T-helper 1 cell treated with Interleukin-12 subunit alpha and Interleukin-12 subunit beta and Interleukin-4 antibody, amounts not matched to agents 30 μg/mL and 1 μg/mL, for 36 hours (primary cell): ENCODE measurements around the gene SMARCD3.
A peak's percentile ranks its signal among the peaks of the same experiment; 100 is the strongest.

ENCODE experiments used
- H3K27ac Mint-ChIP-seq: one replicate; pipeline ENCODE4 v1.8.0; 2021; ENCODE audit warnings: mild to moderate bottlenecking, mixed read lengths
- H3K27me3 Mint-ChIP-seq: one replicate; pipeline ENCODE4 v1.8.0; 2021; ENCODE audit warnings: low read depth, mixed read lengths
- H3K36me3 Mint-ChIP-seq: one replicate; pipeline ENCODE4 v1.8.0; 2021; ENCODE audit warnings: low read depth, mixed read lengths
- H3K4me1 Mint-ChIP-seq: one replicate; pipeline ENCODE4 v1.8.0; 2021; ENCODE audit warnings: low read depth, mixed read lengths
- H3K4me3 Mint-ChIP-seq: one replicate; pipeline ENCODE4 v1.8.0; 2021; ENCODE audit warnings: mild to moderate bottlenecking, moderate library complexity, mixed read lengths
- H3K9me3 Mint-ChIP-seq: one replicate; pipeline ENCODE4 v1.8.0; 2021; ENCODE audit warnings: mixed read lengths

Gene SMARCD3

DNA sequence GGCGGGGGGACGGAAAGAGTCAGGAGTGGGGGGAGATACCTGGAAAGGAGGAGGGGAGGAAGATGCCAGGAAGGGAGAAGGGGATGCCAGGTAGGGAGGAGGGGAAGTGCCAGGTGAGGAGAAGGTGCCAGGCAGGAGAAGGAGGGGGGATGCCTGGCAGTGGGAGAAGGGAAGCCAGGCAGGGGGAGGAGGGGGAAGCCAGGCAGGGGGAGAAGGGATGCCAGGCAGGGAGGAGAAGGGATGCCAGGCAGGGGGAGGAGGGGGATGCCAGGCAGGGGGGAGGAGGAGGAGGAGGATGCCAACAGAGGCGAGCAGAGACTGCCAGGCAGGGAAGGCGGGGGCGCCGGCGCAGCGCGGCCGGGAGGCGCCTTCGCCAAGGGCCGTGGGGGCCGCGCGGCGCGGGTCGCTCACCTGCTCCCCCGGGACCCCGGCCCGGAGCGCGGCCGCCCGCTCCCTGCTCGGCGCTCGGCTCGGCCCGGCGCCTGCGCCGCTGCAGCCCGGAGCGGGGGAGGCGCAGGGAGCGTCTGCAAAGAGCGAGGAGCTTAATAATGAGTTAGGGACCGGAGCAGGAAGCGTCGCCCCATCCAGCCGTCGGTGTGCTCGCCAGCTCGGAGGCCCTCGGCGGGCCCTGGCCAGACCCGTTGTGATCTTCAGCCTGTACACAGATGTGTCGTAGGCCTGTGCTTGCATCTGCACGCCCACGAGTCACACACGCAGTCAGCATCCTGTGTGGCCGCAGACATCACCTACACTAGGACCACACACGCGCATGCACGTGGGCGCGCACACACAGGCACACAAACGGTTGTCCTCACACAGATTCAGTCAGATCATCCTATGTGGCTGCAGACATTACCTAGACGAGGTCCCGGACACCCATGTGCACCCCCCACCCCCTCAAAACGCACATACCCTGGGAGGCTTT, 28.4 kb upstream of the SMARCD3 start:
- H3K9me3 Mint-ChIP-seq, result no peaks in the 10 kb centered on the region
- no peaks in the 10 kb centered on the region for H3K36me3 Mint-ChIP-seq
- H3K4me3 Mint-ChIP-seq, result peak overlapping the region; percentile 68
- peaks cover 9% of the 10 kb centered on the region for H3K4me1 Mint-ChIP-seq
- H3K27me3 Mint-ChIP-seq, result peaks cover 16% of the 10 kb centered on the region
- H3K27ac Mint-ChIP-seq, result no peak overlapping the region

DNA sequence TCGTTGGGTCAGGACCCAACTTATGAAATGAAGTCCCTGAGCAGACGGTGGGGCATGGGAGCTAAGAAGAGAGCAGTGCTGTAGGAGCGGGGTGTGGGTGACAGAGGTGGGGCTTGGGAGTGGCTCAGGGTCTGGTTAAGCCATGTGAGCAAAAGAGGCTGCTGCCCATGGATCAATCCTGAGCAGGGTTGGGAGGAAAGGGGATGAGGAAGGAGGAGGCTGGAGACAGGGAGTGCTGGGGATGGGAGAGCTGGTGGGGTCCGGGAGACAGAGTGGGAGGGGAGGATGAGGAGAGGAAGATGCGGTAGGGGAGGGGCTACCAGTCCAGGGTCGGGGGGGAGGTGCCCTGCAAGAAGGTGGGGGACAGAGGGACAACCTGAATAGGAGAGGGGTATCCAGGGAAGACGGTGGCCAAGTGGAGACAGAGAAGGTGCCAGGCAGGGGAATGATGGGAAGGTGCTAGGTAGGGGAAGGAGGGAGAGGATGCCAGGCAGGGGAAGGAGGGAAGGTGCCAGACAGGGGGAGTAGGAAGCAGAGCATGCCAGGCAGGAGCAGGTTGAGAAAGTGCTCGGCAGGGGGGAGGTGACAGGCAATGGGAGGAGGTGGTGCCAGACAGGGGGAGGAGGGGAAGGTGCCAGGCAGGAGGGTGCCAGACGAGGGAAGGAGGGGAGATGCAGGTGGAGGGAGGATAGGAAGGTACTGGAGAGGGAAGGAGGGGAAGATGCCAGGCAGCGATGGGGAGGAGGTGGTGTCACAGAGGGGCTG, 27.5 kb upstream of the SMARCD3 start:
- Mint-ChIP-seq H3K27me3 (peaks cover 13% of the 10 kb centered on the region), H3K27ac (no peak overlapping the region)

DNA sequence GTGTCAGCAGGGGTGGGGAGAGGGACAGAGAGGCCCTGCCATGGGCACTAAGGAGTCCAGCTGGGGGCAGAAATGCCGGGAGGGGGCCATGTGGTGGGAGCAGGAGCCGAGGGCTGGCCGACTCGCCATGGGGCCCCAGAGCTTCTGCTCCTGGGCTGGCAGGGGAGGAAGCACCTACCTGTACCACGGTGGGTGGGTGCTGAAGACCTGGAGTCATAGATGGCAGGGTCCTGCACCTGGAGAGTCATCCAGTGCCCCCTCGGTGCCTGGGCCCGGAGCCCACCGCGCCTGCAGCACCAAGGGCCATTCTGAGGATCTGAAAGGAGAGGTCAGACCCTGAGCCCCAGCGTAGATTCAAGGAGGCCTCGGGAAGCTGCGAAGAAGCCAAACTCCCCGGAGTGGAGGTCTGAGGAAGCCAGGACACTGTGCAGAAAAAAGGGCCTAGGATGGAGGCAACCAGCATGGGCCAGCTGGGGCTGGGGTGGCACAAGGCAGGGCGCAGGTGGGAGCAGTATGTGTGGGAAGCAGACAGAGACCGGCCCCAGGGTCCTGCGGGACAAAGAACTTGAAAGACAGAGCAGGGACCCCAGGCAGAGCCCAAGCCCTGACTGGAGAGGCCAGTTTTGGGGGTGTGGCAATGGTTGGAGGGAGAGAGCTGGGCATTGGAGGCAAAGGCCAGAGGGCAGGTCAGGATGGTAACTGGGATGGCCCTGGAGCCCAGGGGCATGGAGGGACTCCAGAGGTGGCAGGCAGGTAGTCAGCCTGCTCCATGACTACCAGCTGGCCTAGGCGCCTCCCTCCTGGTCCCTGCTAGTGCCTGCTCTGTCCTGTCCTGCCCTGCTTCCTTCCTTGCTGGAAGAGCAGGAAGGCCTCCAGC, 26.7 kb upstream of the SMARCD3 start:
- H3K27ac Mint-ChIP-seq, result no peak overlapping the region
- H3K9me3 Mint-ChIP-seq, result no peaks in the 10 kb centered on the region
- peak overlapping the region; percentile 57 for H3K4me3 Mint-ChIP-seq
- H3K36me3 Mint-ChIP-seq, result no peaks in the 10 kb centered on the region
- H3K27me3 Mint-ChIP-seq, result peaks cover 12% of the 10 kb centered on the region
- H3K4me1 Mint-ChIP-seq, result peaks cover 9% of the 10 kb centered on the region

More for the DNA sequence above, 27.5 kb upstream of the SMARCD3 start:
- peaks cover 9% of the 10 kb centered on the region for H3K4me1 Mint-ChIP-seq
- no peaks in the 10 kb centered on the region for H3K36me3 Mint-ChIP-seq
- peak overlapping the region; percentile 53 for H3K4me3 Mint-ChIP-seq
- no peaks in the 10 kb centered on the region for H3K9me3 Mint-ChIP-seq

DNA sequence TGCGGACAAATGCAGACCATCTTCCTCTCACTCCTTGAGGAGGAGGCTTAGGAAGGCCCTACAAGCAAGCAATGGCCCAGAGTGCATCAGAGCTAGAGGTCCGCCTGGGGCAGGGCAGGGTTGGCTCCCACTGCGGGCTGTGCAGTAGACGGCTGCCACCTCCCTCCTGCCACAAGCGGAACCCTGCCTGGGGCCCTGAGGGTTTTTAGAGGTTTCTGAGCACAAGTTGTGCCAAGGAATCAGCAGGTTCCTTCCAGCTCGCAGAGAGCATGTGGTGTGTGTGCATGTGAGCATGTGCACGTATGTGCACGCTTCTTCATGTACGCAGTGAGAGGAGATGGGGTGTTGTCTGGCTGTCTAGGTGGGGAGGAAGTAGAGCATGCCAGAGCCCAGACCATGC, 25.9 kb upstream of the SMARCD3 start:
- peak overlapping the region; percentile 8 for H3K4me3 Mint-ChIP-seq
- no peak overlapping the region for H3K27ac Mint-ChIP-seq
- H3K9me3 Mint-ChIP-seq, result no peaks in the 10 kb centered on the region
- peaks cover 12% of the 10 kb centered on the region for H3K27me3 Mint-ChIP-seq
- peaks cover 9% of the 10 kb centered on the region for H3K4me1 Mint-ChIP-seq
- H3K36me3 Mint-ChIP-seq, result no peaks in the 10 kb centered on the region

DNA sequence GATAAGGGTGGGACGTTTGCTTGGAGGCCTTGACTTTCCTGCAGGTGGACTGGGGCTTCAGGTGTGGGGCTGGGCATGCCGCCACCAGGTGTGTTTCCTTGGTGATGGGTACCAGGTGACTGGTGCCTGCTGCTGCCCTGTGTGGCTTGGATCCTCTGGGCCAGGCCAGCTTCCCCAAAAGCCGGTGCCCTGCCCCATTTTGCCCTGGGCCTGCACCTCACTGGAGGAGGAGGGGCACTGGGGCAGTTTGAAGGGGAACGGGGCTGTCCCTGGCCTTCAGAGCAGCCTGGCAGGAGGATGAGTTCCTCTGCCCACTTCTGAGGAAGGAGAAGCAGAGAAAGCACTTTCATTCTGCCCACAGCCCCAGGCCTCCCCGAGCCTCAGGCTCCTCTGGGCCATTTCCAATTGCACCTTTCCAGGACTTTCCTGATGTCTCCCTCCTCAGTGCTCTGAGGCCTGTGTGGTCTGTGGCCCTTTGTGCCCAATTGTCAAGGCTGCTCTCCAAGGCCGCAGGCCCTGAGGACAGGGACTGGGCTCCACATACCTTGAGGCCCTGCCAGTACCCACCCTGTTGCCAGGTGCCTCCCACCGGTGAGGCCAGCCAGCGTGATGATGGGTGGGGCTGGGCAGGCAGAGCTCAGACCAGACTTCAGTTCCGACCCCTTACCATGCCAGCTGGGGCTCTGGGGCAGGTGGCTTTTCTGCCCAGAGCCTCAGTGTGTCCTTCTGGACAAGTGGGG, 25.3 kb upstream of the SMARCD3 start:
- Mint-ChIP-seq H3K27ac (no peak overlapping the region), H3K27me3 (peaks cover 12% of the 10 kb centered on the region), H3K36me3 (no peaks in the 10 kb centered on the region), H3K9me3 (no peaks in the 10 kb centered on the region), H3K4me3 (no peak overlapping the region), H3K4me1 (peaks cover 9% of the 10 kb centered on the region)

DNA sequence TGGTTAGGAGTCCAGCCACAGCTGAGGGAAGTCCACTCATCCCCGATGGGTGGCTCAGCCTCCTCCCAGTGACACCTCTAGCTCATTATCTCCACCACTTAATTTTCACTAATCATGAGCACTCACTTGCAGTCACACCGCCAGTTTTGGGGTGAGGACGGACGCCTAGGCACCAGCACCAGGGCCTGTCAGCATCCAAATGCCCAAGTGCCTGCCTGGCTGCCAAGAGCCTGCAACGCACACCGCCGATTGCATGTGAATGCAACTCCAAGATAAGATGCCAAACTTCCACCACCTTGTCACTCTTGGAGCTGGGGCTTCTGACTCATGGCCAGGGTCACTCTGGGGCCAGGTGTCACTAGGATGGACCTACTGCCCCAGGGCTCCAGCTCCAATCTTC, 24.4 kb upstream of the SMARCD3 start:
- Mint-ChIP-seq H3K36me3 (no peaks in the 10 kb centered on the region), H3K4me1 (peaks cover 9% of the 10 kb centered on the region), H3K4me3 (no peak overlapping the region), H3K27ac (no peak overlapping the region), H3K27me3 (peaks cover 7% of the 10 kb centered on the region), H3K9me3 (no peaks in the 10 kb centered on the region)

DNA sequence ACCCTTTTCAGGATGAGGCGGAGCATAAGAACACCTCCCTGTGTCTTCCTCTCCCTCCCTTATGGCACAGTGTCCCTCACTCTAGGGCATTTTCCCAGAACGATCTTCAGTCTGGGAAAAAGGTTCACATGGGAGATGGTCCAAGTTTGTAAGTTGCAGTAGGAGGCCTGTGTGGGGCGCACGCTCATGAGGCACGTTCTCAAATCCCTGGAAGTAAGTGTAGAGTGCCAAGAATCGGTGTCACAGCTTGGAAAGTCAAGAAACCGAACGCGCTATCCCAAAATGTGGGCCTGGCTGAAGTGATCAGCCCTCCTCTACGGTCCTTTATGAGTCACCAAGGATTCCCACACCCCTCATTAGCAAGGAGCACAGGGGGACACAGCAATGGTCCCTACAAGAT, 23.9 kb upstream of the SMARCD3 start:
- Mint-ChIP-seq H3K4me3 (no peak overlapping the region), H3K27ac (no peak overlapping the region), H3K36me3 (no peaks in the 10 kb centered on the region), H3K4me1 (peaks cover 9% of the 10 kb centered on the region), H3K9me3 (no peaks in the 10 kb centered on the region), H3K27me3 (peaks cover 7% of the 10 kb centered on the region)

DNA sequence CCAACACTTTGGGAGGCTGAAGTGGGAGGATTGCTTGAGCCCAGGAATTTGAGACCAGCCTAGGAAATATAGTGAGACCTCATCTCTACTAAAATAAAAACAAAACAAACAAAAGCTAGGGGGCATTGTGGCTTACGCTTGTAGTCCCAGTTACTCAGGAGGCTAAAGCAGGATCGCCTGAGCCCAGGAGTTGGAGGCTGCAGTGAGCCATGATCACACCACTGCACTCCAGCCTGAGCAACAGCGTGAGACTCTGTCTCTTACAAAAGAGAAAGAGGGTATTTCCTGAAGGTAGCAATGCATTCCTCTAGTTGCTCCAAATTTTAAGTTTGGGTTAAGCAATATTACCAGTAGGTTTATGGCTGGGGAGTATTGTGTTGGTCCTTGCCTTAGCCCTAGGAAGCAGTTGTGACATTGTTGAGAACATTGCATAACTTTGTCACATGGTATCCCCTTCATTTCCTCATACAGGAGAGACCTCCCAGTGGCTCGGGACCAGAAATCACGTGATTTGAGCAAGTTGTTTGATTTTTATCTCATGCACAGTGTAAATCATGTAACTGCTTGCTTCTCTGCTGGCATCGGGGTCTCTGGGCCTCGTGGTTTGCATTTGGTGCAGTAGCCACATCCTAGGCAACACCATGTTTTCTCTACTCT, 23.3 kb upstream of the SMARCD3 start:
- Mint-ChIP-seq H3K27me3 (peaks cover 7% of the 10 kb centered on the region), H3K4me1 (peaks cover 8% of the 10 kb centered on the region), H3K36me3 (no peaks in the 10 kb centered on the region), H3K9me3 (no peaks in the 10 kb centered on the region), H3K27ac (no peak overlapping the region), H3K4me3 (no peak overlapping the region)

DNA sequence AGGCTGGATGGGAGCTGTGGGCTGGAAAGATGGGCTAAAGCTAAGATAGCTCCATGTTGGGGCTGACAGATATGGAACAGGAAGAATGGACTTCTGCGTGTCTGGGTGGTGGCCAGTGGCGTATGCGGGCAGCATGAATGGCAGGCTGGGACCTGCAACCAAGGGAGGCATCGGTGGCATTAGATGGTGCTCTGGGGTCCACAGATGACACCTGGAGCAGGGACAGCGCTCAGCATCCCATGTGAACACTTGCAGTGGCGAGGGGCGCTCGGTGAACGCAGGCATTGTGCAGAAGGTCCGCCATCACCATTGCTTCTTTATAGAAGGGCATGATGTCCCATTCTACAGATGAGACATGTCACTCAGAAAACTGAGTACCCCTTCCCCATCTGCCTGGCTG, 21.0 kb upstream of the SMARCD3 start:
- no peak overlapping the region for H3K27ac Mint-ChIP-seq
- no peak overlapping the region for H3K4me3 Mint-ChIP-seq
- H3K36me3 Mint-ChIP-seq, result no peaks in the 10 kb centered on the region
- no peaks in the 10 kb centered on the region for H3K27me3 Mint-ChIP-seq
- H3K4me1 Mint-ChIP-seq, result peaks cover 3% of the 10 kb centered on the region
- no peaks in the 10 kb centered on the region for H3K9me3 Mint-ChIP-seq

DNA sequence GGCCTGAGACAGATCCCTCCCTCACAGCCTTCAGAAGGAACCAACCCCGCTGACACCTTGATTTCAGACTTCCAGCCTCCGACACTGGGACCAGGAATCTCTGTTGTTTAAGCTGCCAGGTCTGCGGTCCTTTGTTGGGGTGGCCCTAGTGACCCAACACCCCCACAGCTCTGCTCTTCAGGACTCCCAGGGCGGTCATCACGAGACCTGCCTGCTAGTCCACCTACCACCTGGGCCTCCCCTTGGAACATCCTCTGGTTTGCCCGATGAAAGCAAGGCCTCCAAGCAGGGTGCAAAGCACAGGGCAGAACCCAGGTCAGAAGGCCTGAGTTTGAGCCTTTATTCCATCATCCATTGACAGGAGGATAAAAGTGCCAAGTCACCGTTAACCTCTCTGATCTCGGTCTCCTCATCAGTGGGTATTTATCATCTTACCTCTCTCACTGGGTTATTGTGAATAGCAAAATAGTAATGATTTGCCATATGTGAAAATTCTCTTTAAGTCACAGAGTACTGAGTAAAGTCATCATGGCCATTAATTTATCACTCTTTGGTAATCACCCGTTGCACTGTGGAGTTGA, 16.9 kb upstream of the SMARCD3 start:
- H3K4me3 Mint-ChIP-seq, result no peak overlapping the region
- H3K27ac Mint-ChIP-seq, result no peak overlapping the region

DNA sequence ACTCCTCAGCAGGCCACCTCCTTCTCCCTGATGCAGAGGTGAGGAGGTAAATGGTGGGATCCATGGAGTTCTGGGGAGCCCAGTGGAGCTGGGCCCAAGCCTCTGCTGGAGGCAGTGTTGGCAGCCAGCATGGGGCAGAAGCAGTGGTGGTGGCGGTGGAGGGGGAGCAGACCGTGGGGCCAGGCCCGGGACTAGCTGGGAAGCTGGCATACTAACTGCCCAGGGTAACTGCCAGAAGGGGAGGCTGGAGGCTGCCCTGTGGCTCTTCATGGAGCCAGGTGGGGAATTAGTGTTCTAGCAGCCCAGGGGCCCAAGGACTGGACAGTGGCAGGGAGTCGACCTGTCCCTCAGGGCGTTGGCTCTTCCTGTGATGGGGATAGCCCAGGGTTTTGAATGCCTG, 16.1 kb upstream of the SMARCD3 start:
- H3K27ac Mint-ChIP-seq, result no peak overlapping the region

More for the DNA sequence above, 16.9 kb upstream of the SMARCD3 start:
- H3K27me3 Mint-ChIP-seq, result no peaks in the 10 kb centered on the region
- H3K9me3 Mint-ChIP-seq, result no peaks in the 10 kb centered on the region
- H3K36me3 Mint-ChIP-seq, result no peaks in the 10 kb centered on the region
- H3K4me1 Mint-ChIP-seq, result no peaks in the 10 kb centered on the region

DNA sequence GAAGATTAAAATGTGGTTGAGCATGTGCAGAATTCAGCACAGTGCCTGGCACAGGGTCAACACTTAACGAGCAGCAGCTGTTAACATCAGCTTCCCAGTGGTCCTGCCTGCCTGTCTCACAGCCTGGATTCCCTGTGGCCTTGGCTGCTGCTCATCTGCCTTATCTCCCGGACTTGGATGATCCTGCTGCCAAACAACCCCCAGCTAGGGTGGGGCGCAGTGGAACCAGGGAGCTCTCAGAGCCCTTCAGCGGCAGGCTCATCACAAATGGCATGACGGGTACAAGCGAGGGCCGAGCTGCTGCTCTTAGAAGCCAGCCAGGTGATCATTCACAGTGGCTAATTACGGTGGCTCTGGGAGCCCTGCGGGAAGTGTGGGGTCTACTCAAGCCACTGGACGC, 13.0 kb upstream of the SMARCD3 start:
- H3K27ac Mint-ChIP-seq, result no peak overlapping the region
- no peaks in the 10 kb centered on the region for H3K4me1 Mint-ChIP-seq
- no peak overlapping the region for H3K4me3 Mint-ChIP-seq
- peaks cover 15% of the 10 kb centered on the region for H3K27me3 Mint-ChIP-seq
- H3K36me3 Mint-ChIP-seq, result no peaks in the 10 kb centered on the region
- H3K9me3 Mint-ChIP-seq, result no peaks in the 10 kb centered on the region

More for the DNA sequence above, 16.1 kb upstream of the SMARCD3 start:
- H3K27me3 Mint-ChIP-seq, result no peaks in the 10 kb centered on the region
- H3K4me3 Mint-ChIP-seq, result no peak overlapping the region
- no peaks in the 10 kb centered on the region for H3K36me3 Mint-ChIP-seq
- no peaks in the 10 kb centered on the region for H3K4me1 Mint-ChIP-seq
- H3K9me3 Mint-ChIP-seq, result no peaks in the 10 kb centered on the region

DNA sequence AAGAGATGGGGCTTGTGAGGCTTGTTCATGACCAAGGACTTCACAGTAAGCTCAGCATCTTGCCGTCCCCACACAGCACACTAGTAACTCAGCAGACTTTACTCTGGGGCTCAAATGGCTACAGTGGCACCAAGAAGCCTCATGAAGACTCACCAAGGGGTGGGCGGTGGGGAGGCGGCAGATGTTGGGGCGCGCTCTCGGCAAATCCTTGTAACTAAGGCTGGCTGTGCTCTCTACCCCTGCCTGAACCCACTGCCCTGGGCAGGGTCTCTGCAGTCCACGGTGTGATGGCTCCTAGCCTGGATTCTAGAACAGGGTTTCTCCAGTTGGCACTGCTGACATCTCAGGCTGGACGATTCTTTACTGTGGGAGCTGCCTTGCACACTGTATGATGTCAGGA, 12.4 kb upstream of the SMARCD3 start:
- Mint-ChIP-seq H3K27ac (no peak overlapping the region), H3K9me3 (no peaks in the 10 kb centered on the region), H3K36me3 (no peaks in the 10 kb centered on the region), H3K27me3 (peaks cover 18% of the 10 kb centered on the region), H3K4me3 (no peak overlapping the region), H3K4me1 (no peaks in the 10 kb centered on the region)
